Neural progenitor cell (in vitro differentiated cells): ENCODE results near the gene RABGAP1. TPM values are rescaled to one million over a fixed set of nuclear protein-coding genes. Genes with fewer than 3 reads are reported as not detected.

Source experiments
- DNase-seq: peaks from one replicate; pipeline ENCODE4 v3.0.0-alpha.2; 2016; ENCODE audit warnings: low spot score
- H2AFZ ChIP-seq: fragments of 200-600 bp; sonication (generic); replicated peaks from 2 replicates; pipeline ENCODE4 v1.6.1; 2016; ENCODE audit warnings: antibody characterized with exemption
- H3F3A ChIP-seq: fragments of 200-600 bp; sonication (generic); 2 replicates; pipeline ENCODE4 v1.6.1; 2016; ENCODE audit warnings: antibody characterized with exemption, low read depth
- H3K27ac ChIP-seq: fragments of 200-600 bp; sonication (generic); 2 replicates; pipeline ENCODE4 v1.5.1; 2016; ENCODE audit warnings: mild to moderate bottlenecking
- H3K27me3 ChIP-seq: fragments of 200-600 bp; sonication (generic); 2 replicates; pipeline ENCODE4 v1.6.1; 2016; ENCODE audit warnings: mild to moderate bottlenecking, moderate library complexity
- H3K36me3 ChIP-seq: fragments of 200-600 bp; sonication (generic); 2 replicates; pipeline ENCODE4 v1.5.1; 2016
- H3K4me1 ChIP-seq: fragments of 200-600 bp; sonication (generic); 2 replicates; pipeline ENCODE4 v1.6.1; 2016; ENCODE audit warnings: mixed run types
- H3K4me2 ChIP-seq: fragments of 200-600 bp; sonication (generic); 2 replicates; pipeline ENCODE4 v1.6.1; 2016
- H3K4me3 ChIP-seq: fragments of 200-600 bp; sonication (generic); 2 replicates; pipeline ENCODE4 v1.5.1; 2016
- H3K79me2 ChIP-seq: fragments of 200-600 bp; sonication (generic); 2 replicates; pipeline ENCODE4 v1.6.1; 2016; ENCODE audit warnings: low read depth
- H3K9ac ChIP-seq: fragments of 200-600 bp; sonication (generic); 2 replicates; pipeline ENCODE4 v1.6.1; 2016
- H3K9me3 ChIP-seq: fragments of 200-600 bp; sonication (generic); 2 replicates; pipeline ENCODE4 v1.5.1; 2016; ENCODE audit warnings: low read depth
- H4K20me1 ChIP-seq: fragments of 200-600 bp; sonication (generic); 2 replicates; pipeline ENCODE4 v1.6.1; 2016; ENCODE audit warnings: low read depth
- H3K27ac Mint-ChIP-seq: 3 replicates; pipeline ENCODE4 v1.8.0; 2021; ENCODE audit warnings: mixed read lengths
- H3K27me3 Mint-ChIP-seq: 2 replicates; pipeline ENCODE4 v1.8.0; 2022; ENCODE audit warnings: low read depth, mild to moderate bottlenecking, inconsistent platforms, moderate library complexity, mixed read lengths; ENCODE audit not compliant: insufficient read depth
- H3K36me3 Mint-ChIP-seq: 3 replicates; pipeline ENCODE4 v1.8.0; 2021; ENCODE audit warnings: mixed read lengths
- H3K4me1 Mint-ChIP-seq: 3 replicates; pipeline ENCODE4 v1.8.0; 2021; ENCODE audit warnings: mixed read lengths
- H3K4me3 Mint-ChIP-seq: 3 replicates; pipeline ENCODE4 v1.8.0; 2021; ENCODE audit warnings: mild to moderate bottlenecking, moderate library complexity, mixed read lengths
- H3K9me3 Mint-ChIP-seq: 3 replicates; pipeline ENCODE4 v1.8.0; 2020; ENCODE audit warnings: mixed read lengths
- CTCF ChIP-seq: fragments of 200-600 bp; sonication (generic); IDR thresholded peaks from 2 replicates; pipeline ENCODE4 v1.5.1; 2017; ENCODE audit warnings: antibody characterized with exemption, mild to moderate bottlenecking
- EZH2 ChIP-seq: fragments of 200-600 bp; sonication (generic); IDR thresholded peaks from 2 replicates; pipeline ENCODE4 v1.6.1; 2017; ENCODE audit warnings: antibody characterized with exemption, mild to moderate bottlenecking, moderate library complexity
- EZH2phosphoT487 ChIP-seq: fragments of 200-600 bp; sonication (generic); IDR thresholded peaks from 2 replicates; pipeline ENCODE4 v1.6.1; 2017; ENCODE audit warnings: antibody characterized with exemption
- total RNA-seq: library from RNA; depleted of rRNA; stranded (reverse); fragments of >200 nt; gene quantifications from 2 replicates; pipeline ENCODE4 v1.2.3, GENCODE V29; 2015; ENCODE audit warnings: low replicate concordance

Gene RABGAP1
- total RNA-seq, 1 donor from 2014 or later, result 55.2 TPM

GRCh38 chr9:122961139-122961538 lies 20.3 kb downstream of the RABGAP1 start:
- Mint-ChIP-seq H3K27ac (no peak overlapping the region), H3K4me3 (no peak overlapping the region), H3K9me3 (no peaks in the 10 kb centered on the region), H3K4me1 (no peaks in the 10 kb centered on the region), H3K36me3 (peaks cover 24% of the 10 kb centered on the region), H3K27me3 (no peaks in the 10 kb centered on the region)
- Histone ChIP-seq H3K27me3 (no peaks in the 10 kb centered on the region), H3K27ac (no peak overlapping the region), H3K9me3 (no peaks in the 10 kb centered on the region), H3K36me3 (peaks cover 7% of the 10 kb centered on the region), H3F3A (no peaks in the 10 kb centered on the region), H3K9ac (no peak overlapping the region), H3K4me2 (no peak overlapping the region), H4K20me1 (no peaks in the 10 kb centered on the region), H2AFZ (no peak overlapping the region), H3K4me1 (no peaks in the 10 kb centered on the region), H3K79me2 (peaks cover 16% of the 10 kb centered on the region), H3K4me3 (no peak overlapping the region)
- no peak for TF ChIP-seq EZH2phosphoT487
- TF ChIP-seq EZH2, result no peak
- no peak for TF ChIP-seq CTCF
- no peak for DNase-seq

- no peak overlapping the region for H2AFZ ChIP-seq
- H3F3A ChIP-seq, result no peaks in the 10 kb centered on the region
- H3K27ac ChIP-seq, result no peak overlapping the region
- no peaks in the 10 kb centered on the region for H3K36me3 ChIP-seq
- Mint-ChIP-seq H3K9me3 (no peaks in the 10 kb centered on the region), H3K27me3 (peaks cover under 1% of the 10 kb centered on the region), H3K4me1 (no peaks in the 10 kb centered on the region), H3K27ac (no peak overlapping the region), H3K36me3 (peaks cover 23% of the 10 kb centered on the region), H3K4me3 (no peak overlapping the region)
- no peak overlapping the region for H3K4me2 ChIP-seq
- DNase-seq, result no peak
- TF ChIP-seq CTCF (no peak), EZH2phosphoT487 (no peak), EZH2 (no peak)
- no peaks in the 10 kb centered on the region for H3K27me3 ChIP-seq
- H3K4me1 ChIP-seq, result no peaks in the 10 kb centered on the region
- H3K9me3 ChIP-seq, result no peaks in the 10 kb centered on the region
- no peak overlapping the region for H3K9ac ChIP-seq
- H3K79me2 ChIP-seq, result peaks cover 52% of the 10 kb centered on the region
- no peak overlapping the region for H3K4me3 ChIP-seq
- H4K20me1 ChIP-seq, result peaks cover 18% of the 10 kb centered on the region
These were observed 34.4 kb downstream of the RABGAP1 start for GRCh38 chr9:122975196-122975595.

- H3K9me3 Mint-ChIP-seq, result no peaks in the 10 kb centered on the region
- Histone ChIP-seq H4K20me1 (peaks cover 31% of the 10 kb centered on the region), H3K9ac (no peak overlapping the region), H3K36me3 (no peaks in the 10 kb centered on the region), H2AFZ (no peak overlapping the region), H3K27ac (no peak overlapping the region), H3K4me2 (no peak overlapping the region), H3K9me3 (no peaks in the 10 kb centered on the region), H3F3A (no peaks in the 10 kb centered on the region), H3K4me1 (no peaks in the 10 kb centered on the region), H3K27me3 (no peaks in the 10 kb centered on the region), H3K79me2 (peaks cover 82% of the 10 kb centered on the region), H3K4me3 (no peak overlapping the region)
- no peaks in the 10 kb centered on the region for H3K4me1 Mint-ChIP-seq
- no peak for DNase-seq
- peaks cover 9% of the 10 kb centered on the region for H3K36me3 Mint-ChIP-seq
- H3K27me3 Mint-ChIP-seq, result peaks cover 3% of the 10 kb centered on the region
- TF ChIP-seq EZH2phosphoT487, result no peak
- no peak for TF ChIP-seq CTCF
- no peak for TF ChIP-seq EZH2
- no peak overlapping the region for H3K4me3 Mint-ChIP-seq
- H3K27ac Mint-ChIP-seq, result no peak overlapping the region
These were observed 37.8 kb downstream of the RABGAP1 start for GRCh38 chr9:122978601-122979000.

DNA sequence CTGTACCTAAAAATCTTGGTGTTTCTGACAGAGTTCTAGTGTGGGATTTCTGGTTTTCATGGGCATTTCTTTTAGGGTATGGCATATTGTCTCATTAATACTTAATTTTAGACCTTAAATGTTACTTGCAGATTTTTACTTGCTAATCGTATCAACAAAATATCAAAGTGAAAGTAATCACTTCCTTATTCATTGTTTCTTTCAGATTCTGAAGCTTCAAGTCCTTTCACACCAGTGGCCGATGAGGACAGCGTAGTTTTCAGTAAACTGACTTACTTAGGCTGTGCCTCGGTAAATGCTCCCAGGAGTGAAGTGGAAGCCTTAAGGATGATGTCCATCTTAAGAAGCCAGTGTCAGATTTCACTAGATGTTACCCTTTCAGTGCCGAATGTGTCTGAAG lies 45.2 kb downstream of the RABGAP1 start:
- Histone ChIP-seq H4K20me1 (peaks cover 6% of the 10 kb centered on the region), H3K27me3 (no peaks in the 10 kb centered on the region), H3K79me2 (peaks cover 26% of the 10 kb centered on the region), H3K9me3 (no peaks in the 10 kb centered on the region), H2AFZ (no peak overlapping the region), H3K4me1 (no peaks in the 10 kb centered on the region), H3K4me2 (no peak overlapping the region), H3K4me3 (no peak overlapping the region), H3K27ac (no peak overlapping the region), H3F3A (peaks cover 5% of the 10 kb centered on the region), H3K36me3 (peaks cover 11% of the 10 kb centered on the region), H3K9ac (no peak overlapping the region)
- Mint-ChIP-seq H3K36me3 (peaks cover 3% of the 10 kb centered on the region), H3K27me3 (no peaks in the 10 kb centered on the region), H3K4me3 (no peak overlapping the region), H3K27ac (no peak overlapping the region), H3K4me1 (no peaks in the 10 kb centered on the region), H3K9me3 (no peaks in the 10 kb centered on the region)
- no peak for DNase-seq
- TF ChIP-seq CTCF (no peak), EZH2 (no peak), EZH2phosphoT487 (no peak)
